SK-N-SH treated with all-trans-retinoic acid at 6 μM for 48 hours (cell line): ENCODE data around the gene FASTKD3.

Experiments used
- CSDC2 ChIP-seq: fragments of 250-450 bp; sonication (Bioruptor Pico); IDR thresholded peaks from 2 replicates; pipeline ENCODE4 v1.5.0; 2020; ENCODE audit warnings: mild to moderate bottlenecking, moderate library complexity
- GLIS3 ChIP-seq: fragments of 250-450 bp; sonication (Bioruptor Pico); IDR thresholded peaks from 2 replicates; pipeline ENCODE4 v1.5.0; 2020; ENCODE audit warnings: mild to moderate bottlenecking, moderate library complexity
- RARB ChIP-seq: fragments of 250-450 bp; sonication (Bioruptor Pico); IDR thresholded peaks from 2 replicates; pipeline ENCODE4 v1.8.0; 2021; ENCODE audit warnings: mild to moderate bottlenecking, moderate library complexity
- SNAI2 ChIP-seq: fragments of 250-450 bp; sonication (Bioruptor Pico); IDR thresholded peaks from 2 replicates; pipeline ENCODE4 v1.5.0; 2020; ENCODE audit warnings: mild to moderate bottlenecking, moderate library complexity
- TCF4 ChIP-seq: fragments of 250-450 bp; sonication (Bioruptor Pico); IDR thresholded peaks from 2 replicates; pipeline ENCODE4 v1.8.0; 2021; ENCODE audit warnings: mild to moderate bottlenecking, moderate library complexity, borderline replicate concordance
- ZFP3 ChIP-seq: fragments of 250-450 bp; sonication (Bioruptor Pico); IDR thresholded peaks from 2 replicates; pipeline ENCODE4 v1.5.0; 2020; ENCODE audit warnings: mild to moderate bottlenecking, moderate library complexity
- ZFP30 ChIP-seq: fragments of 450-650 bp; formaldehyde crosslinking; IDR thresholded peaks from 2 replicates; pipeline ENCODE4 v1.5.0; 2022; ENCODE audit warnings: mild to moderate bottlenecking, moderate library complexity
- TF ChIP-seq, protein P1 (sequence below): fragments of 250-450 bp; sonication (Bioruptor Pico); IDR thresholded peaks from 2 replicates; pipeline ENCODE4 v1.5.1; 2021; ENCODE audit warnings: mild to moderate bottlenecking, moderate library complexity
- TF ChIP-seq, protein P2 (sequence below): fragments of 250-450 bp; sonication (Bioruptor Pico); IDR thresholded peaks from 2 replicates; pipeline ENCODE4 v1.8.0; 2020; ENCODE audit warnings: mild to moderate bottlenecking, moderate library complexity, borderline replicate concordance

DNA sequence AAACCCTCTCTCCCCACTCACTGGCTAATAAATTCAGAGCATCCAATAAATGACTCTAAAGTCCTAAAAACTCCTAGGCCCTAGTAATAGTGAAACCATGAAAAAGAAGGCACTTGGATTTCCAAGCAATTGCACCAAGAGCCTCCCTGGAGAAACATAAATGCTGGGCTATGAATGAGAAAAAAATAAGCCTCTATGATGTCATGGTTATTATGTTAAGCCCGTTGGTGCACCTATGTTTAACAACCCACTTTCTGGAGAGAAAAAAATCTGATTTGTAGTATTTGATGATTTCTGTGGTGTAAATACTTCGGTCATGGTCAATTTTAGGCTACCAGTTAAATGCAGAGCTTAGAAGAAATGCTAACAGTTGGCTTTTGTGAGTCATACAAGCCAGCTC is 26.3 kb downstream of the FASTKD3 start:
- TF ChIP-seq TCF4, result no peak
- no peak for TF ChIP-seq CSDC2 (CRISPR knock-in tag)
- TF ChIP-seq, protein P1, sequence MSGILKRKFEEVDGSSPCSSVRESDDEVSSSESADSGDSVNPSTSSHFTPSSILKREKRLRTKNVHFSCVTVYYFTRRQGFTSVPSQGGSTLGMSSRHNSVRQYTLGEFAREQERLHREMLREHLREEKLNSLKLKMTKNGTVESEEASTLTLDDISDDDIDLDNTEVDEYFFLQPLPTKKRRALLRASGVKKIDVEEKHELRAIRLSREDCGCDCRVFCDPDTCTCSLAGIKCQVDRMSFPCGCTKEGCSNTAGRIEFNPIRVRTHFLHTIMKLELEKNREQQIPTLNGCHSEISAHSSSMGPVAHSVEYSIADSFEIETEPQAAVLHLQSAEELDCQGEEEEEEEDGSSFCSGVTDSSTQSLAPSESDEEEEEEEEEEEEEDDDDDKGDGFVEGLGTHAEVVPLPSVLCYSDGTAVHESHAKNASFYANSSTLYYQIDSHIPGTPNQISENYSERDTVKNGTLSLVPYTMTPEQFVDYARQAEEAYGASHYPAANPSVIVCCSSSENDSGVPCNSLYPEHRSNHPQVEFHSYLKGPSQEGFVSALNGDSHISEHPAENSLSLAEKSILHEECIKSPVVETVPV (CRISPR knock-in tag), result no peak
- TF ChIP-seq ZFP3, result no peak
- TF ChIP-seq, protein P2, sequence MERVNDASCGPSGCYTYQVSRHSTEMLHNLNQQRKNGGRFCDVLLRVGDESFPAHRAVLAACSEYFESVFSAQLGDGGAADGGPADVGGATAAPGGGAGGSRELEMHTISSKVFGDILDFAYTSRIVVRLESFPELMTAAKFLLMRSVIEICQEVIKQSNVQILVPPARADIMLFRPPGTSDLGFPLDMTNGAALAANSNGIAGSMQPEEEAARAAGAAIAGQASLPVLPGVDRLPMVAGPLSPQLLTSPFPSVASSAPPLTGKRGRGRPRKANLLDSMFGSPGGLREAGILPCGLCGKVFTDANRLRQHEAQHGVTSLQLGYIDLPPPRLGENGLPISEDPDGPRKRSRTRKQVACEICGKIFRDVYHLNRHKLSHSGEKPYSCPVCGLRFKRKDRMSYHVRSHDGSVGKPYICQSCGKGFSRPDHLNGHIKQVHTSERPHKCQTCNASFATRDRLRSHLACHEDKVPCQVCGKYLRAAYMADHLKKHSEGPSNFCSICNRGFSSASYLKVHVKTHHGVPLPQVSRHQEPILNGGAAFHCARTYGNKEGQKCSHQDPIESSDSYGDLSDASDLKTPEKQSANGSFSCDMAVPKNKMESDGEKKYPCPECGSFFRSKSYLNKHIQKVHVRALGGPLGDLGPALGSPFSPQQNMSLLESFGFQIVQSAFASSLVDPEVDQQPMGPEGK (CRISPR knock-in tag), result no peak
- TF ChIP-seq ZFP30 (CRISPR knock-in tag), result no peak
- TF ChIP-seq GLIS3 (CRISPR knock-in tag), result no peak
- TF ChIP-seq SNAI2 (CRISPR knock-in tag), result no peak
- no peak for TF ChIP-seq RARB
